Neuron (in vitro differentiated cells): ENCODE results near the gene KRT81.
"Not testable (repeated sequence)": the region's sequence is repeated elsewhere in the genome, so short reads cannot be mapped to it uniquely, and the experiment has no call there.

Experiments
- H2AFZ ChIP-seq: one replicate; pipeline ENCODE4 v1.6.1; 2013; ENCODE audit warnings: low read depth, mild to moderate bottlenecking, inconsistent platforms, low read length, moderate library complexity
- H3K27me3 ChIP-seq: one replicate; pipeline ENCODE4 v1.6.1; 2013; ENCODE audit warnings: low read length; ENCODE audit not compliant: insufficient read depth
- H3K36me3 ChIP-seq: one replicate; pipeline ENCODE4 v1.6.1; 2013; ENCODE audit warnings: low read length; ENCODE audit not compliant: insufficient read depth
- H3K4me1 ChIP-seq: one replicate; pipeline ENCODE4 v1.6.1; 2013; ENCODE audit warnings: low read length; ENCODE audit not compliant: insufficient read depth
- H3K4me3 ChIP-seq: 2 replicates; pipeline ENCODE4 v1.5.1; 2013; ENCODE audit warnings: mild to moderate bottlenecking, low read length, moderate library complexity
- H3K9me3 ChIP-seq: one replicate; pipeline ENCODE4 v1.6.1; 2013; ENCODE audit warnings: low read length

The KRT81 gene

DNA sequence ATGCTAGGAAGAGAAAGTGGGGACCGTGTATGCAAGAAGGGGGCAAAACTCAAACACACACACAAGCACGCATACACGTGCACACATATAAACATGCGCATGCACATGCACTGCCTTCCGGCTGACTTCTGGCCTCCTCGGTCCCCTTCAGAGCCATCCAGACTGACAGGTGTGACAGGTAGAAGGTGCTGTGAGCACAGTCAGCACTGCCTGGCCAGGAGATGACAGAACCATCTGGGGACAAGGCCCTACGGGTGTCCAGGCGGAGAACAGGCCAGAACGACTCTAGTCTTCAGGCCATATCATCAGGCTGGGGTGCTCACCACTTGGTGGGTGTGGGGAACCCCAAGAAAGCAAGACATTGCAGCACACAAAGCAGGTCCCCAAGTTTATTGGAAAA, 22.6 kb upstream of the KRT81 start:
- H3K36me3 ChIP-seq, result no peaks in the 10 kb centered on the region
- no peaks in the 10 kb centered on the region for H3K9me3 ChIP-seq
- H3K27me3 ChIP-seq, result peaks cover 19% of the 10 kb centered on the region
- H2AFZ ChIP-seq, result no peak overlapping the region
- H3K4me1 ChIP-seq, result no peaks in the 10 kb centered on the region
- no peak overlapping the region for H3K4me3 ChIP-seq

DNA sequence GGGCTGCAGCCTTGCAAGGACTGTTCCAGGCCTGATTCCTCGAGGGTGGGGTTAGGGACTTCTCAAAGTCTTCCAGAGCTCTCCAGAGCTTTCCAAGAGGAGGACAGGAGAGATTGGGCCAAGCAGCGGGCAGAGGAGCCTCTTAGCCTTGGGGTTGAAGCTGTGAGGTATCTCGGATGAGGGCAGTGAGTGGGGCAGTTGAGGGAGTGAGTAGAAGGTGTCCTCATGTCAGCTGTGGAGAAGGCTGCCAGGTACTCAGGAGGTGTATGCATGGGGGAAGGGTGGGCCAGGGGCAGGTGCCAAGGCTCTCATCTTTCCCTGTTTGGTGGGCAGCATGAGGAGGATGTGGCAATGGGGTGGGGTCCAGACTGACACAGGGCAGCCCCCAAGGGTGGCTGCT, 22.1 kb upstream of the KRT81 start:
- H3K27me3 ChIP-seq, result peaks cover 24% of the 10 kb centered on the region
- H2AFZ ChIP-seq, result no peak overlapping the region
- H3K4me3 ChIP-seq, result no peak overlapping the region
- no peaks in the 10 kb centered on the region for H3K4me1 ChIP-seq
- H3K9me3 ChIP-seq, result no peaks in the 10 kb centered on the region
- no peaks in the 10 kb centered on the region for H3K36me3 ChIP-seq

DNA sequence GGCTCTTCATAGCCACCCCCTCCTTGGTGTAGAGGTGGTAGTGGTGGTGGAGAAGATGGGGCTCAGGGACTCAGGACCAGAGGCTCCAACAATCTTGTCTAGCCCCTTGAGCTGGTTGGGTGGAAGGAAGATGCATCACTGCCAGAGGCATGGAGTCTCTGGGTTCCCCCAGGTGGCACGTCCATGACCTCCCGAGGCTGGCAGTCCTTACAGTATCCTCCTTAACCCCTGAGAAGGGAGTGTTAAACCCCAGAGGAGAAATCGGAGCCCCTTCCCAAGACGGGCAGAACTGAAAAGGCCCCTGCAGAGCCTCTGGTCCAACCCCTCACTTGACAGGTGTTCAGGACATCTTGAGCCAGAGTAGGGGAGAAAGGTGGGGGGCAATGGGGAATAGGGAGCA, 20.8 kb upstream of the KRT81 start:
- no peak overlapping the region for H2AFZ ChIP-seq
- H3K4me3 ChIP-seq, result no peak overlapping the region
- H3K27me3 ChIP-seq, result peaks cover 37% of the 10 kb centered on the region
- no peaks in the 10 kb centered on the region for H3K36me3 ChIP-seq
- peaks cover 2% of the 10 kb centered on the region for H3K4me1 ChIP-seq
- H3K9me3 ChIP-seq, result no peaks in the 10 kb centered on the region

DNA sequence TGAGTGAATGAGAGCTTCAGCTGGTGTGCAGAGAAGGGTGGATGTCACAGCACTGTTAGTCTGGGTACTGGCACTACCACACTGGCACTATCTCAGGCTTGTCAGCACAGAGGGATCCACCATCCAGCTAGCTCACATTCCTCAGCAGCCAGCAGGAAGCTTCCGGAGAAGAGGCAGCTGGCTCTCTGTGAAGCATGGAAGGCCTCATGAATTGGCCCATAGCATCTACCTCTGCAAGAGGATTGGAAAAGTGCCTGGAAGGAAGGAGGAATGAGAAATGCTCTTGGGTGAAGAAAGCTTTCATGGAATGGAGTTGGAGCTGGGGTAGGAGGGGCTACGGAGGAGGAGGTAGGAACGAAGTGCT, 19.9 kb upstream of the KRT81 start:
- H3K4me3 ChIP-seq, result no peak overlapping the region
- H3K4me1 ChIP-seq, result peaks cover 2% of the 10 kb centered on the region
- H3K36me3 ChIP-seq, result no peaks in the 10 kb centered on the region
- H3K9me3 ChIP-seq, result no peaks in the 10 kb centered on the region
- no peak overlapping the region for H2AFZ ChIP-seq
- H3K27me3 ChIP-seq, result peaks cover 46% of the 10 kb centered on the region

DNA sequence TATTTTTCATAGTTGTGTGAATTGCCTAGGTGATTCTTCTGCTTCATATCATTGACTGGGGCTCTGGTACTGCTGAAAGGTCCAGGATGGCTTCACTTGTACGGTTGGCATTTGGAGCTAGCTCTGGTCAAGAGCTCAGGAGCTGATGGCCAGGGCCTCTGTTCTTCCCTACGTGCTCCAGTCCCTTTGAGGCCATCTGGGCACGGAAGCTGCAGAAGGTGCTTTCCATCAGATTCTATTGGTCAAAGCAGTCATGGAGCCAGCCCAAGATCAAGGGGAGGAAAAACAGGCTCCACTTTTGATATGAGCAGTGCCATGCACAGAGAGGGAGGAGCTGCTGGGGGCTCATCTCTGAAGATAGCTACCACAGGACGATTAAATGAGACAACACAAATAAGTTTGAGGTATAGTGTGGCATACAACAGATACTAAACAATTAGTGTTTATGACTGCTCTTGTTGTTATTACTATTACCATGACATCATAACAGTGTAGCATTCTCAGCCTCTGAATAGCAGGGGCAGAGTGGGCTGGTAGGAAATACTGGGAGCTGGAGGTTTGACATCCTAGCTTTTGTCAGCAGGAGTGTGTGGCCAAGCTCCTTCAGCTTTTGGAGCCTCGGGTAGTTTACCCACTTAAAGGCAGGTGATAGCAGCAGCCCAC, 19.4 kb upstream of the KRT81 start:
- no peaks in the 10 kb centered on the region for H3K36me3 ChIP-seq
- H3K9me3 ChIP-seq, result no peaks in the 10 kb centered on the region
- H3K4me1 ChIP-seq, result peaks cover 2% of the 10 kb centered on the region
- H3K4me3 ChIP-seq, result no peak overlapping the region
- peaks cover 47% of the 10 kb centered on the region for H3K27me3 ChIP-seq
- H2AFZ ChIP-seq, result no peak overlapping the region

DNA sequence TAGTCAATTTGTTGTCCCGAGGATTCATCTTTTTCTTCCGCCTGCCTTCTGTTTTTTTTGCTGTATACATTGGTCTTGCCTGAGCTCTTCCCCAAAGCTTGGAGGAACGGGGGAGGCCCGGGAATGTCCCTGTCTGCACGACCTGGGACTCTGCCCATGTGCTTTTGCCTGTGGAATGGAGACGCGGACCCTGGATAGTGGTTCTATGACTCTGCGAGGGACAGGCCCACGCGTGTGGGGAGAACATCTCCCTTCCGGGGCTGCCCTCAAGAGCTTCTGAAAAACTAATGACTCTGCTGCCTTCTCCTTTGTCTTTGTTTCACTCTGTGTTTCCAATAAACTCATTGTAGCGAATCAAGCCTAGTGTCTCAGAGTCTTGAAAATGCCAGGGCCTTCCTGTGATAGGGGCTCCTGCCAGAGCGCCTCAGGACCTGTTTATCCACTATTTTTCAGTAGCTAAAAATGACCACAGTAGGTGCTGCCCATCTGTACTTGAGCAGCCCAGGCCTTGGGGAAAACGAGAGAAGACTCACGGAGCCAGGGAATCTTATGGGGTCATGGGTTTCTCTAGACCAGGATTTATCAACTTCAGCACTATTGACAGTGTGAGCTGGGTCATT, 17.6 kb upstream of the KRT81 start:
- Histone ChIP-seq H3K4me3 (no peak overlapping the region), H2AFZ (no peak overlapping the region), H3K4me1 (peaks cover 2% of the 10 kb centered on the region), H3K27me3 (peaks cover 47% of the 10 kb centered on the region), H3K9me3 (no peaks in the 10 kb centered on the region), H3K36me3 (no peaks in the 10 kb centered on the region)

DNA sequence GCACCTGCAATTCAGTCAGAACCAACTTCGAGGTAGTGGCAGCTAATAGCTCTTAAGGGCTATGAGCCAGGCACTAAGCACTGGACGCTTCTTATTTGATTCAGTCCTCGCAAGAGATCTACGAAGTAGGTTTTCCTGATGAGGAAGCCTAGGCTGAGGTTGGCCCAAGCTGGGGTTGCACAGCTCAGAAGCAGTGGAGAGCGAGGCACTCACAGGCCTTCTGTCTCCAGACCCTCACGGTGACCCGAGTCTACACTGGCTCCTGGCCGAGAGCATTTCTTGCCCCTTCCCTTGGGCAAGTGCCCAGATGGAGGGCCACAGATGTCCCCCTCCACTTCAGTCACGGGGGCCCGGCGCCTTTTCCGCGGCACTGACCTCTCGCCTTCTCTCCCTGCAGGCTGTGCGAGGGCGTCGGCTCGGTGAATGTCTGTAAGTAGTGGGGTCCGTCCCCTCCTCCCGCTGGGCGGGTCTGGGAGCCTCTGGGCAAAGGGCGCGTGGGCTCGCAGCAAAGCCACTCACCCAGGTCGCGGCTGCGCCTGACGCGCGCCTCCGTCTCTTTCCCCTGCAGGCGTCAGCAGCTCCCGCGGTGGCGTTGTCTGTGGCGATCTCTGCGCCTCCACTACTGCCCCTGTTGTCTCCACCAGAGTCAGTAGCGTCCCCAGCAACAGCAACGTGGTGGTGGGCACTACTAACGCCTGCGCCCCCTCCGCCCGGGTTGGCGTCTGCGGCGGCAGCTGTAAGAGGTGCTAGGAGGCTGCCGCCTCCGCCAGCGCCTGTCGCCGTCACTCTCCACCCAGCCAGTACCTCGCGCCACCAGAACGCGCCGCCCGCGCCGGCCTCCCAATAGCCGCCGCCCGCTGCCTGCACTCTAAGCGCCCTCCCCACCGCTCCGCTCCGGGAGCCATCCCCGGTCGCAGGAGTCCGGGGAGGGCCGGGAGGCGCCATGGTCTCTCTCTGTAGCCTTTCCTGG, 16.8 kb upstream of the KRT81 start:
- peaks cover 2% of the 10 kb centered on the region for H3K4me1 ChIP-seq
- no peak overlapping the region for H2AFZ ChIP-seq
- H3K36me3 ChIP-seq, result no peaks in the 10 kb centered on the region
- H3K9me3 ChIP-seq, result no peaks in the 10 kb centered on the region
- H3K27me3 ChIP-seq, result peaks cover 47% of the 10 kb centered on the region
- peak overlapping the region; percentile 2 for H3K4me3 ChIP-seq

DNA sequence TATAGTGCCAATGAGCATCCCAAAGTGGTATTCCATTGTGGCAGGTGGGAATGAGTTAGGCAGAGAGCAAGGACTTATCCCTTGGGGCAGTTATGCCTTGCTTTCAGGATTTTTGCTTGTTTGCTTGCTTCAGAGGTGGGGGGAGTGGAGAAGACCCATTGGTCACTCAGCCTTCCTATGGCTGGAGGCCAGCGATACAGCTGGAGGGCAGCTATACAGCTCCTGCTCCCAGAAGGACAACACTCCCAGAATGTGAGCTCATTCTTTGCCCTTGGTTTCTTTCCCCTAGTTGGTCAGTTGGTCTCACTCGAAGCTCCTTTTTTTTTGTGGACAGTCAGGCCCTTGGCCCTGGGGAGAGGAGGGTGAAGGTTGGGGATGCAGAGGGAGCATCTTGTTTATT, 15.4 kb upstream of the KRT81 start:
- Histone ChIP-seq H3K4me1 (peaks cover 2% of the 10 kb centered on the region), H3K4me3 (no peak overlapping the region), H2AFZ (no peak overlapping the region), H3K36me3 (no peaks in the 10 kb centered on the region), H3K27me3 (peaks cover 44% of the 10 kb centered on the region), H3K9me3 (no peaks in the 10 kb centered on the region)

DNA sequence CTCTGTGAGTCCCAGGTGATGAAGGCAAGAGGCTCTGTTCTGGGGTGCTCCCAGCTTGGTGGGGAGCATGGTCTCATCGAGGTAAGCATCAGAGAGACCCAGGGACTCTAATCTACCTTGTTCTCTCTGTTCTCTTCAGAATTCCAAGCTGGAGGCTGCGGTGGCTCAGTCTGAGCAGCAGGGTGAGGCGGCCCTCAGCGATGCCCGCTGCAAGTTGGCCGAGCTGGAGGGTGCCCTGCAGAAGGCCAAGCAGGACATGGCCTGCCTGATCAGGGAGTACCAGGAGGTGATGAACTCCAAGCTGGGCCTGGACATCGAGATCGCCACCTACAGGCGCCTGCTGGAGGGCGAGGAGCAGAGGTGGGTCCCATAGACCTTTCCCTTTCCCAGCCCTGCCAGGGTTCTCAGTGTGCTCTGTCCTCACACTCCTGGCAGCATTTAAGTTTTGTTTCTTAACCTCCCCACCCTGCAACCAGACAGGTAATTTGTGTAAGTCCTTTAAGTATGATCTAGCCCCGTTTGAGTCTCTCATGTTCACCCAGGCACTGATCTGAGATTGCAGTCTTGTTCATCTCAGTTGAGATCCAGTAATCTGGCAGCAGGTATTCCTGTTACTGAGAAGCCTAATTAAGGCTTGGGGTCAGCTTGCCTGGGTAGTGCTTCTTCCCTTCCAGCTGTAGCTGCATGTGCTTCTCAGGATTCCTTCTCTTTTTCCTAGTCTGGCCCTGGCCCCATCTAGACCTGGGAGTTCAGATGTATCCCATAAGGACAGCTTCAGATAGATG, 14.8 kb upstream of the KRT81 start:
- H3K9me3 ChIP-seq, result no peaks in the 10 kb centered on the region
- peaks cover 2% of the 10 kb centered on the region for H3K4me1 ChIP-seq
- peaks cover 38% of the 10 kb centered on the region for H3K27me3 ChIP-seq
- H3K36me3 ChIP-seq, result no peaks in the 10 kb centered on the region
- H3K4me3 ChIP-seq, result no peak overlapping the region
- H2AFZ ChIP-seq, result no peak overlapping the region

DNA sequence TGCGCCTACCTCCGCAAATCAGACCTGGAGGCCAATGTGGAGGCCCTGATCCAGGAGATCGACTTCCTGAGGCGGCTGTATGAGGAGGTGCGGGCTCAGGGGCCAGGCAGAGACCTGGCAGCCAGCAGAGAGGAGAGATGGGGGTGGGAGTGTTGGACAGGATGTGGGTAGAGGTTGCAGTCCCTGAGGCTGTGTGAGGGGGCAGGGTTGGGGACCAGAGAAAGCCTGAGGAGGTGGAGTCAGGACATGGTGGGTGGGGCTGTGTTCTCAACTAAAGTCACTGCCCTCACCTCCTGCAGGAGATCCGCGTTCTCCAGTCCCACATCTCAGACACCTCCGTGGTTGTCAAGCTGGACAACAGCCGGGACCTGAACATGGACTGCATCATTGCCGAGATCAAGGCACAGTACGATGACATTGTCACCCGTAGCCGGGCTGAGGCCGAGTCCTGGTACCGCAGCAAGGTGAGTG, 13.6 kb upstream of the KRT81 start:
- not testable (repeated sequence) for H2AFZ ChIP-seq

DNA sequence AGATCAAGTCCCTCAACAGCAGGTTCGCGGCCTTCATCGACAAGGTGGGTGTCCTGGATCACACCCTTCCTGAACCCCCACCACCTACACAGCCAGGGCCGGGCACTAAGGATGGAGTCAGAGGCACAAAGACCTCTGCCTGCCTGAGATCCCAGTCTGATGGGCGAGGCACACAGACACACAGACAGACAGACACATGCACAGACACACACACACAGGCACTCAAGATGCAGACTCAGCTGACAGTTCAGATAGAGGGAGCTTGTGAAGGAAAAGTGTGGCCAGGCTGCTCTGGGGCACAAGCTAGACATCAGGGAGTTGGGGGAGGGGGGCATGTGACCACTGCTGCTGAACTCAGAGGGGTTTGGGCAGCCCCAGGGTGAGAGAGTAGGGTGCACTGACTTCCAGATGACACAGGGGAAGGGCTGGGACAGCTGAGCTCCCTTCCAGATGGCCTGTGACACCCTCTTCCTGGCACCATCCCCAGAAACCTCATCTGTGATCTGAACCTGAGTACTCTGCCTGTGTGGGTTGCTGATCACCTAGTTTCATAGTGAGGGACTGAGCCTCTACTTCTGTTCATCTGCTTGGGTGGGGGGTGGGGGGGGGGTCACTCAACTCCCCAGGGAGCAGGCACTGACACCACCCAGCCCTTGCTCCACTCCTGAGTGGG, 11.0 kb upstream of the KRT81 start:
- H3K4me3 ChIP-seq, H3K9me3 ChIP-seq, H3K4me1 ChIP-seq, H3K36me3 ChIP-seq, H2AFZ ChIP-seq: not testable (repeated sequence)
- H3K27me3 ChIP-seq, result peaks cover 13% of the 10 kb centered on the region

More for the DNA sequence above, 13.6 kb upstream of the KRT81 start:
- not testable (repeated sequence) for H3K4me1 ChIP-seq, H3K36me3 ChIP-seq, H3K9me3 ChIP-seq, H3K4me3 ChIP-seq
- peaks cover 38% of the 10 kb centered on the region for H3K27me3 ChIP-seq

DNA sequence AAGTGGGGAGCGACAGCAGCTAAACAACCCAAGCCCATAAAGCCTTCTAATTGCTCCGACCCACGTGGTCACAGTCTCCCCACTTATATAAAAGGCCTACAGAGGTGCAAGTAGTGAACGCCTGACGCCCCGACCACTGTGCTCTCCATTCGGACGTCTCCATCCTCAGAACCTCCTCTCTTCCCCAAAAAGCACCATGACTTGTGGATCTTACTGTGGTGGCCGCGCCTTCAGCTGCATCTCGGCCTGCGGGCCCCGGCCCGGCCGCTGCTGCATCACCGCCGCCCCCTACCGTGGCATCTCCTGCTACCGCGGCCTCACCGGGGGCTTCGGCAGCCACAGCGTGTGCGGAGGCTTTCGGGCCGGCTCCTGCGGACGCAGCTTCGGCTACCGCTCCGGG, 10.4 kb upstream of the KRT81 start:
- not testable (repeated sequence) for H3K9me3 ChIP-seq, H2AFZ ChIP-seq, H3K27me3 ChIP-seq, H3K4me3 ChIP-seq, H3K36me3 ChIP-seq, H3K4me1 ChIP-seq
